PC-9 (cell line): ENCODE data around the gene PAIP2B.

ENCODE experiments used
- CTCF ChIP-seq: fragments of 200-600 bp; sonication (generic); conservative IDR thresholded peaks from 2 replicates; pipeline ENCODE4 v1.6.1; 2017; ENCODE audit warnings: mixed run types, antibody characterized with exemption, mild to moderate bottlenecking, moderate library complexity
- EZH2 ChIP-seq: fragments of 200-600 bp; sonication (generic); IDR thresholded peaks from 2 replicates; pipeline ENCODE4 v1.8.0; 2017; ENCODE audit warnings: antibody characterized with exemption, low read depth

GRCh38 chr2:71263386-71263785, 36.5 kb upstream of the PAIP2B start:
- TF ChIP-seq CTCF (no peak), EZH2 (no peak)
